ENCODE results near the gene LEPROT.

GRCh38 chr1:65479554-65480204 is 59.2 kb downstream of the LEPROT start:
- TF ChIP-seq ZNF121 (tag by site-specific recombination; IDR thresholded peaks at IDR 0.05) (no peak), ZNF175 (tag by site-specific recombination; IDR thresholded peaks at IDR 0.05) (no peak), SETDB1 (IDR thresholded peaks at IDR 0.05; ENCODE audit: insufficient read length, low read length) (no peak), ZNF18 (tag by site-specific recombination; IDR thresholded peaks at IDR 0.05) (no peak), ZNF776 (tag by site-specific recombination; IDR thresholded peaks at IDR 0.05; ENCODE audit: borderline replicate concordance) (no peak), ZNF155 (tag by site-specific recombination; IDR thresholded peaks at IDR 0.05) (no peak), ZNF223 (tag by site-specific recombination; IDR thresholded peaks at IDR 0.05) (no peak), ZFP41 (tag by site-specific recombination; IDR thresholded peaks at IDR 0.05; ENCODE audit: borderline replicate concordance) (no peak), ZNF335 (tag by site-specific recombination; conservative IDR thresholded peaks at IDR 0.05) (no peak)
- TF ChIP-seq, protein P1, sequence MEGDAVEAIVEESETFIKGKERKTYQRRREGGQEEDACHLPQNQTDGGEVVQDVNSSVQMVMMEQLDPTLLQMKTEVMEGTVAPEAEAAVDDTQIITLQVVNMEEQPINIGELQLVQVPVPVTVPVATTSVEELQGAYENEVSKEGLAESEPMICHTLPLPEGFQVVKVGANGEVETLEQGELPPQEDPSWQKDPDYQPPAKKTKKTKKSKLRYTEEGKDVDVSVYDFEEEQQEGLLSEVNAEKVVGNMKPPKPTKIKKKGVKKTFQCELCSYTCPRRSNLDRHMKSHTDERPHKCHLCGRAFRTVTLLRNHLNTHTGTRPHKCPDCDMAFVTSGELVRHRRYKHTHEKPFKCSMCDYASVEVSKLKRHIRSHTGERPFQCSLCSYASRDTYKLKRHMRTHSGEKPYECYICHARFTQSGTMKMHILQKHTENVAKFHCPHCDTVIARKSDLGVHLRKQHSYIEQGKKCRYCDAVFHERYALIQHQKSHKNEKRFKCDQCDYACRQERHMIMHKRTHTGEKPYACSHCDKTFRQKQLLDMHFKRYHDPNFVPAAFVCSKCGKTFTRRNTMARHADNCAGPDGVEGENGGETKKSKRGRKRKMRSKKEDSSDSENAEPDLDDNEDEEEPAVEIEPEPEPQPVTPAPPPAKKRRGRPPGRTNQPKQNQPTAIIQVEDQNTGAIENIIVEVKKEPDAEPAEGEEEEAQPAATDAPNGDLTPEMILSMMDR (tag by site-specific recombination; IDR thresholded peaks at IDR 0.05), result no peak
- TF ChIP-seq, protein P2, sequence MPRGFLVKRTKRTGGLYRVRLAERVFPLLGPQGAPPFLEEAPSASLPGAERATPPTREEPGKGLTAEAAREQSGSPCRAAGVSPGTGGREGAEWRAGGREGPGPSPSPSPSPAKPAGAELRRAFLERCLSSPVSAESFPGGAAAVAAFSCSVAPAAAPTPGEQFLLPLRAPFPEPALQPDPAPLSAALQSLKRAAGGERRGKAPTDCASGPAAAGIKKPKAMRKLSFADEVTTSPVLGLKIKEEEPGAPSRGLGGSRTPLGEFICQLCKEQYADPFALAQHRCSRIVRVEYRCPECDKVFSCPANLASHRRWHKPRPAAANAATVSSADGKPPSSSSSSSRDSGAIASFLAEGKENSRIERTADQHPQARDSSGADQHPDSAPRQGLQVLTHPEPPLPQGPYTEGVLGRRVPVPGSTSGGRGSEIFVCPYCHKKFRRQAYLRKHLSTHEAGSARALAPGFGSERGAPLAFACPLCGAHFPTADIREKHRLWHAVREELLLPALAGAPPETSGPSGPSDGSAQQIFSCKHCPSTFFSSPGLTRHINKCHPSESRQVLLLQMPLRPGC (tag by site-specific recombination; IDR thresholded peaks at IDR 0.05), result no peak
- TF ChIP-seq, protein P3, sequence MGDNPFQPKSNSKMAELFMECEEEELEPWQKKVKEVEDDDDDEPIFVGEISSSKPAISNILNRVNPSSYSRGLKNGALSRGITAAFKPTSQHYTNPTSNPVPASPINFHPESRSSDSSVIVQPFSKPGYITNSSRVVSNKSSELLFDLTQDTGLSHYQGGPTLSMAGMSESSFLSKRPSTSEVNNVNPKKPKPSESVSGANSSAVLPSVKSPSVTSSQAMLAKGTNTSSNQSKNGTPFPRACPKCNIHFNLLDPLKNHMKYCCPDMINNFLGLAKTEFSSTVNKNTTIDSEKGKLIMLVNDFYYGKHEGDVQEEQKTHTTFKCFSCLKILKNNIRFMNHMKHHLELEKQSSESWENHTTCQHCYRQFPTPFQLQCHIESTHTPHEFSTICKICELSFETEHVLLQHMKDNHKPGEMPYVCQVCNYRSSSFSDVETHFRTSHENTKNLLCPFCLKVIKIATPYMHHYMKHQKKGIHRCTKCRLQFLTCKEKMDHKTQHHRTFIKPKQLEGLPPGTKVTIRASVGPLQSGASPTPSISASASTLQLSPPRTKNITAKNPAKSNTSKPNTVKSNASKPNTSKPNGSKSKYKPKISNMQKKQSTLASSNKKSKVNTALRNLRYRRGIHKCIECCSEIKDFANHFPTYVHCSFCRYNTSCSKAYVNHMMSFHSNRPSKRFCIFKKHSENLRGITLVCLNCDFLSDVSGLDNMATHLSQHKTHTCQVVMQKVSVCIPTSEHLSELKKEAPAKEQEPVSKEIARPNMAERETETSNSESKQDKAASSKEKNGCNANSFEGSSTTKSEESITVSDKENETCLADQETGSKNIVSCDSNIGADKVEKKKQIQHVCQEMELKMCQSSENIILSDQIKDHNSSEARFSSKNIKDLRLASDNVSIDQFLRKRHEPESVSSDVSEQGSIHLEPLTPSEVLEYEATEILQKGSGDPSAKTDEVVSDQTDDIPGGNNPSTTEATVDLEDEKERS (tag by site-specific recombination; IDR thresholded peaks at IDR 0.05), result no peak

All from HEK293 (cell line).